Measurements from ENCODE around the gene NUTM2D. TPM values are rescaled to one million over a fixed set of nuclear protein-coding genes. Genes with fewer than 3 reads are reported as not detected.
"Not testable (repeated sequence)": the region's sequence is repeated elsewhere in the genome, so short reads cannot be mapped to it uniquely, and the experiment has no call there.

NUTM2D gene
- total RNA-seq, 1 donor from 2014 or later: 5.1 TPM

- H3K36me3 ChIP-seq: not testable (repeated sequence)
Measured at GRCh38 chr10:87342249-87342710, 15.3 kb upstream of the NUTM2D start.

GRCh38 chr10:87342711-87343258 lies 14.8 kb upstream of the NUTM2D start:
- peak; percentile 86 for ATAC-seq
- intact Hi-C loops (cut with DNase I): not testable (repeated sequence)

More at GRCh38 chr10:87342249-87342710, 15.3 kb upstream of the NUTM2D start:
- DNase-seq (peak; percentile 96), ATAC-seq (peak; percentile 95)
- Histone ChIP-seq H3K4me3 (peak overlapping the region; percentile 55), H3K27ac (peak overlapping the region; percentile 87)
- intact Hi-C loops (cut with DNase I); H3K9me3 ChIP-seq; H3K4me1 ChIP-seq; H3K27me3 ChIP-seq: not testable (repeated sequence)

GRCh38 chr10:87345743-87346142 lies 11.8 kb upstream of the NUTM2D start:
- ATAC-seq; H3K4me1 ChIP-seq; H3K27me3 ChIP-seq; DNase-seq; H3K4me3 ChIP-seq; intact Hi-C loops (cut with DNase I); H3K27ac ChIP-seq; H3K9me3 ChIP-seq; H3K36me3 ChIP-seq: not testable (repeated sequence)

More at GRCh38 chr10:87342711-87343258, 14.8 kb upstream of the NUTM2D start:
- Histone ChIP-seq H3K27ac (peak overlapping the region; percentile 87), H3K4me3 (peak overlapping the region; percentile 55)
- not testable (repeated sequence) for H3K36me3 ChIP-seq, H3K9me3 ChIP-seq, H3K4me1 ChIP-seq, H3K27me3 ChIP-seq
- DNase-seq: peak; percentile 91
- TF ChIP-seq CTCF (IDR thresholded peaks at IDR 0.05): peak; percentile 45

DNA sequence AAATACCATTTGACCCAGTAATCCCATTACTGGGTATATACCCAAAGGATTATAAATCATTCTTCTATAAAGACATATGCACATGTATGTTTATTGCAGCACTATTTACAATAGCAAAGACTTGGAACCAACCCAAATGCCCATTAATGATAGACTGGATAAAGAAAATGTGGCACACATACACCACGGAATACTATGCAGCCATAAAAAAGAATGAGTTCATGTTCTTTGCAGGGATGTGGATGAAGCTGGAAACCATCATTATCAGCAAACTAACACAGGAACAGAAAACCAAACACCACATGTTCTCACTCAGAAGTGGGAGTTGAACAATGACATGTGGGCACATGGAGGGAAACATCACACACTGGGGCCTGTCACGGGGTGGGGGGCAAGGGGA lies 7.4 kb upstream of the NUTM2D start:
- ATAC-seq; intact Hi-C loops (cut with DNase I); H3K9me3 ChIP-seq; H3K27ac ChIP-seq; H3K4me3 ChIP-seq; H3K27me3 ChIP-seq; H3K36me3 ChIP-seq; H3K4me1 ChIP-seq; DNase-seq: not testable (repeated sequence)

DNA sequence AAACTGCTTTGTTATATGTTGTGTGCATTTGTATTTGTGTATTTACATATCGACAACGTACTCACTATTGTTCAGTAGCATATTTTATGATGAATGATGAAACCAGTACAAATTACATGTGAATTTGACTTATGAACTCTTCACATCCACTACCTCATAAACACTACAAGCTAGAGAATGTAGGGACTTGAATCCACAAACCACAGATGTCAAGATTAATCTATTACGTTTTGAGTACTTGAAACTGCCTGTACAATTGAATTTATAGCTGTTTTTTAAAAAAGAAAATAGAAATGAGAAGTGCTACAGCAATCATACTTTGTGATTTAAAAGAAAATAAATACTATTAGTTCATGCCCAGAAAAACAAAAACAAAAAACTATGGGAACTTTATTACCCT lies 4.7 kb upstream of the NUTM2D start:
- ATAC-seq; DNase-seq; H3K9me3 ChIP-seq; H3K4me3 ChIP-seq; H3K27ac ChIP-seq; H3K27me3 ChIP-seq; H3K4me1 ChIP-seq; H3K36me3 ChIP-seq; intact Hi-C loops (cut with DNase I): not testable (repeated sequence)

GRCh38 chr10:87355110-87355509 lies 2.4 kb upstream of the NUTM2D start:
- H3K9me3 ChIP-seq; H3K36me3 ChIP-seq; ATAC-seq; H3K4me3 ChIP-seq; DNase-seq; intact Hi-C loops (cut with DNase I); H3K4me1 ChIP-seq; H3K27me3 ChIP-seq; H3K27ac ChIP-seq: not testable (repeated sequence)

DNA sequence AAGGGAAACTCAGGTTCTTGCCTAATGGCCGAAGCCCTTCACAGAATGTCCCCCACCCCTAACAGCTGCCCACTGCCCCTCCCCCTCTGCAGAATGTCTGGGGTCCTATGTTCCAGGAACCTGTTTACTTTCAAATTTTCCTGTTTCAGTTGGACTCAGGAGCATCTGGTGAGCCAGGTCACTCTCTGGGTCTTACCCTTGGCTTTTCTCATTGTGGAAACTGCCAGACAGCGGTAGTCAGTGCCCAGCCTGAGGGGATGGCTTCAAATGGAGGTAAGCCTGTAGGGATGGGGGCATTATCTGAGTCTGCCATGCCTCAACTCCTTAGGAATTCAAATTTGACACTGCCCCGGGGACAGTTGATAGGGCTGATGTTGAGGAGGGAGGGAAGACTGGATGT lies 615 bp downstream of the NUTM2D start:
- H3K4me3 ChIP-seq; H3K27ac ChIP-seq; H3K9me3 ChIP-seq; H3K27me3 ChIP-seq; H3K36me3 ChIP-seq; ATAC-seq; intact Hi-C loops (cut with DNase I); DNase-seq; H3K4me1 ChIP-seq: not testable (repeated sequence)

DNA sequence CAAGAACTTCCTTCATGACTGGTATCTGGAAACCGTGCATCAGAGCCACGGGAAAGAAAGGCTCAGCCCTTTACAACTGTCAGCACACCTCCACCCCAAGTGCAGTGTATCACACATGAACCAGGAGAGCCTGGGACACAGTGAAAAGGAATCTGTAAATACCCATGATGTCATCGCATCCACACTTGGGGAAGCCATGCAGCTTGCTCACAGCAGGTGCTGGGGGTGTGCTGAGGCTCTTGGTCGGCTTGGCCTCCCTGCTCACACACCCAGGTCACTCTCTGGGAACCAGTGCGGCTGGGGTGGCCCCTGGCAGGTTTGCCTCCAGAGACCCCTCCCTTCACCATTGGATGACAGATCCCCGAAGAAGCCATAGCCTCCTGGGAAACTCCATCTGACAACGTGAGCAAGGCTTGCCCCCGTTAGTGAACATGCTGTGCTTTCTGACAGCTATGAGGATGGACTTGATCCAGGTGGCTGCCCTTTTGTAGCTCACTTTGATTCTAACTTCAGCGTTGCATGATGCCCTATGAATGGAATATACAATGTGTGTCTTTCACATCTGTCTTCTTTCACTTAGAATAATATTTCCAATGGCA lies 12.1 kb downstream of the NUTM2D start:
- H3K4me3 ChIP-seq; ATAC-seq; H3K27ac ChIP-seq; H3K4me1 ChIP-seq; H3K36me3 ChIP-seq; DNase-seq; intact Hi-C loops (cut with DNase I); H3K27me3 ChIP-seq; H3K9me3 ChIP-seq: not testable (repeated sequence)

- intact Hi-C loops (cut with DNase I); H3K27me3 ChIP-seq; H3K4me1 ChIP-seq; H3K4me3 ChIP-seq; H3K9me3 ChIP-seq; ATAC-seq; H3K27ac ChIP-seq; DNase-seq; H3K36me3 ChIP-seq: not testable (repeated sequence)
Measured at GRCh38 chr10:87374091-87374490, 16.5 kb downstream of the NUTM2D start.

DNA sequence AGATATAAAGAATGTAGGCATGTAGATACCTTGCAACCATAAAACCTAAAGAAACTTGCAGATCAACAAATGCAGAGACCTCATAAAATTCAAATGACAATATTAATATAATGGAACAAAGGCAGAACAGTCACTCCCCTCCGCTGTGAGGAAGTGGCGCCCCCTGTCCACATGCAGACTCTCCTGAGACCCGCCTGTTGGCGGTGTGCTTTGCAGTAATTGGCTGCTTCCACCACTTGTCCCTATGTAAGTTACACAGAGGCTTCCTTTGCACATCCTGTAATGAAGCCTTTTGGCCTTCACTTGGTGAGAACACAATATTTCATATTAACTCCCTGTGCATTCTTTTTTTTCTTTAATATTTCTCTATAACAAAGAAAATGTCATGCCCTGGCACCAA lies 21.6 kb downstream of the NUTM2D start:
- H3K27ac ChIP-seq; H3K4me3 ChIP-seq; H3K36me3 ChIP-seq; H3K9me3 ChIP-seq; DNase-seq; ATAC-seq; H3K4me1 ChIP-seq; H3K27me3 ChIP-seq; intact Hi-C loops (cut with DNase I): not testable (repeated sequence)

DNA sequence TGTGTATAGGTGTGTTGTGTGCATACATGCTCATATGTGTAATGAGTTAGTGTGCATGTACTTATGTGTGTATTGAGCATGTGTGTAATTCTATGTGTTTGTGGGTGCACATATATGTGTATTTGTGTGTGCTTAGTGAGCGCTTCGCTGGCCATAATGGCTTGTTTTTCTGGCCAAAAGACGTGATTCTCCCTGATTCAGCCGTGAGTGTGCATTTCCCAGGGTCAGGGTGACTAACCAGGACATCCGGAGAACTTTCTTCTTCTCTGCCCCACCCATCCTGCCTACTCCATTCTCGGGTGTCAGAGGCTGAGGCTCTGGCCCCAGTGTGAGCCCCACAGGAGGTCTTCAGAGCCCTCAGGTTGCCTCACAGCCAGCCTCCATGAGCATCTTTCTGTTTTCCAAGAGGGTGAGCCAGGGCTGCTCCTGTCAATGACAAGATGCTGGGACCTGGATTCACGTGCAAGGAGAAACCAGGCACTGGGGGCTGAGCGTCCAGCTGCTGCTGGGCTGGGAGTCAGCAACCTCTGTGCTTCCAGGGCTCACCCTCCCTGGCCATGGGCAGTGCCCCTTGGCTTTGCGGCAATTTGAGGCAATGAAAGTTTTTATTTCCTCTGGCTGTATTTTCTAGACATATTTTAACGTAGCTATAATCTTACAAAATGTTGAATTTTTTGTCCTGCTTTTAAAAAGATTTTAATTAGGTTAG lies 25.8 kb downstream of the NUTM2D start:
- H3K36me3 ChIP-seq; H3K4me1 ChIP-seq; H3K9me3 ChIP-seq; H3K4me3 ChIP-seq; H3K27ac ChIP-seq; intact Hi-C loops (cut with DNase I); DNase-seq; ATAC-seq; H3K27me3 ChIP-seq: not testable (repeated sequence)

- H3K27ac ChIP-seq; DNase-seq; H3K4me3 ChIP-seq; H3K4me1 ChIP-seq; H3K9me3 ChIP-seq; intact Hi-C loops (cut with DNase I); H3K36me3 ChIP-seq; ATAC-seq; H3K27me3 ChIP-seq: not testable (repeated sequence)
Measured at GRCh38 chr10:87384283-87384682, 26.7 kb downstream of the NUTM2D start.

- H3K4me1 ChIP-seq; intact Hi-C loops (cut with DNase I); H3K27me3 ChIP-seq; H3K36me3 ChIP-seq; H3K4me3 ChIP-seq; H3K27ac ChIP-seq; ATAC-seq; DNase-seq; H3K9me3 ChIP-seq: not testable (repeated sequence)
Measured at GRCh38 chr10:87385762-87386360, 28.3 kb downstream of the NUTM2D start.
